ENCODE measurements around the gene ADGRD1. TPM values are rescaled to one million over a fixed set of nuclear protein-coding genes. Genes with fewer than 3 reads are reported as not detected.
A peak's percentile ranks its signal among the peaks of the same experiment; 100 is the strongest.

ADGRD1 gene
- total RNA-seq, 1 donor from 2014 or later = 11.0 TPM

DNA sequence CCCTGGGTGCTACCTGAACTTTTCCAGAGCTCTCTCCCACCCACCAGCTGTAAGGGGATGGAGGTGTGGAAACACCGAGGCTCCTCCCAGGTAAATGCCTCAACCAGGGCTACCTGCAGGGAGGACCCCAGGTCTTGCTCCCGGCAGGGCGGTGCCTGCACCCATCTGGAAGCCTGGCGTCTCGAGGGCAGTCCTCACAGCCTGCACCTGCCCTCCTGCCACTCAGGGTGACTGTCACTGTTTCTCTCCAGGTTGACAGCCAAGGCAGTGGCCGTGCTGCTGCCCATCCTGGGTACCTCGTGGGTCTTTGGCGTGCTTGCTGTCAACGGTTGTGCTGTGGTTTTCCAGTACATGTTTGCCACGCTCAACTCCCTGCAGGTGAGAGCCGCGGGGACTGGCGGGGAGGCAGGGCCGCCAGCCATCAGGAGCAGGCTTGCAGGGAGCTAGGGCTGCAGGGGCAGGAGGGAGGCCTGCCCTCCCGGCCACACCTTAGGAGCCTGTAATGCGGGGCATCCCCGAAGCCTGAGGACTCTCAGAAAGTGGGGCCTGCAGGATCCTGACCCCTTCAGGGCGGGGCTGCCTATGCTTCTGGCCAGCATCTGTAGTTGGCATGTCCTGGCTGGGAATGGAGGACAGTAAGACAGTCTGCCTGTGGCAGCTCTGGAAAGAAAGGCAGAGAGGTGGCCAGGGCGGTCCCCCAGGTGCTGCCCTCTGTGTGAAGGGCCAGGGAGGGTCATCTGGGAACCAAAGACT is 182.3 kb downstream of the ADGRD1 start:
- no peak overlapping the region for H3K4me3 Mint-ChIP-seq
- no peak overlapping the region for H3K27ac Mint-ChIP-seq
- DNase-seq (ENCODE audit: extremely low spot score, unreplicated experiment) = no peak
- H3K4me1 Mint-ChIP-seq (ENCODE audit: unreplicated experiment) = peaks cover 16% of the 10 kb centered on the region
- no peaks in the 10 kb centered on the region for H3K36me3 Mint-ChIP-seq
- TF ChIP-seq, protein P1, sequence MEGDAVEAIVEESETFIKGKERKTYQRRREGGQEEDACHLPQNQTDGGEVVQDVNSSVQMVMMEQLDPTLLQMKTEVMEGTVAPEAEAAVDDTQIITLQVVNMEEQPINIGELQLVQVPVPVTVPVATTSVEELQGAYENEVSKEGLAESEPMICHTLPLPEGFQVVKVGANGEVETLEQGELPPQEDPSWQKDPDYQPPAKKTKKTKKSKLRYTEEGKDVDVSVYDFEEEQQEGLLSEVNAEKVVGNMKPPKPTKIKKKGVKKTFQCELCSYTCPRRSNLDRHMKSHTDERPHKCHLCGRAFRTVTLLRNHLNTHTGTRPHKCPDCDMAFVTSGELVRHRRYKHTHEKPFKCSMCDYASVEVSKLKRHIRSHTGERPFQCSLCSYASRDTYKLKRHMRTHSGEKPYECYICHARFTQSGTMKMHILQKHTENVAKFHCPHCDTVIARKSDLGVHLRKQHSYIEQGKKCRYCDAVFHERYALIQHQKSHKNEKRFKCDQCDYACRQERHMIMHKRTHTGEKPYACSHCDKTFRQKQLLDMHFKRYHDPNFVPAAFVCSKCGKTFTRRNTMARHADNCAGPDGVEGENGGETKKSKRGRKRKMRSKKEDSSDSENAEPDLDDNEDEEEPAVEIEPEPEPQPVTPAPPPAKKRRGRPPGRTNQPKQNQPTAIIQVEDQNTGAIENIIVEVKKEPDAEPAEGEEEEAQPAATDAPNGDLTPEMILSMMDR (conservative IDR thresholded peaks at IDR 0.05) = no peak
- H3K9me3 Mint-ChIP-seq = no peaks in the 10 kb centered on the region
- peaks cover 16% of the 10 kb centered on the region for H3K27me3 Mint-ChIP-seq

DNA sequence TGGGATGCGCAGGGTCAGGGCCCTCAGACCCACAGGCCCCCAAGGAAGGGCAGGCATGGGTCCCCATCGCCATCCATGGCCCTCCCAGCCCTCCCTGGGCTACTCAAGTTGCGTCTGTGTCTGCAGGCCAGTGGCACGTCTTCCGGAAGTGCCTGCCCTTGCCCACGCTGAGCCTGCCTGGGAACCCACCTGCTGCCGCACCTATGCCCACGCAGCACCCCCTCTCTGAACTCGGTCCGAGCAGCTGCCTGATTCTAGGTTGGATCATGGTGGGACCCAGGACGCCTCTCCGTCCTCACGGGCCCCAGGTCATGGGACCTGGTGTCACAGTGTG is 182.8 kb downstream of the ADGRD1 start:
- Mint-ChIP-seq H3K9me3 (no peaks in the 10 kb centered on the region), H3K27ac (no peak overlapping the region), H3K4me1 (ENCODE audit: unreplicated experiment) (peaks cover 16% of the 10 kb centered on the region), H3K27me3 (peaks cover 16% of the 10 kb centered on the region), H3K4me3 (no peak overlapping the region), H3K36me3 (no peaks in the 10 kb centered on the region)
- TF ChIP-seq, protein P1 (conservative IDR thresholded peaks at IDR 0.05) = no peak
- no peak for DNase-seq (ENCODE audit: extremely low spot score, unreplicated experiment)

DNA sequence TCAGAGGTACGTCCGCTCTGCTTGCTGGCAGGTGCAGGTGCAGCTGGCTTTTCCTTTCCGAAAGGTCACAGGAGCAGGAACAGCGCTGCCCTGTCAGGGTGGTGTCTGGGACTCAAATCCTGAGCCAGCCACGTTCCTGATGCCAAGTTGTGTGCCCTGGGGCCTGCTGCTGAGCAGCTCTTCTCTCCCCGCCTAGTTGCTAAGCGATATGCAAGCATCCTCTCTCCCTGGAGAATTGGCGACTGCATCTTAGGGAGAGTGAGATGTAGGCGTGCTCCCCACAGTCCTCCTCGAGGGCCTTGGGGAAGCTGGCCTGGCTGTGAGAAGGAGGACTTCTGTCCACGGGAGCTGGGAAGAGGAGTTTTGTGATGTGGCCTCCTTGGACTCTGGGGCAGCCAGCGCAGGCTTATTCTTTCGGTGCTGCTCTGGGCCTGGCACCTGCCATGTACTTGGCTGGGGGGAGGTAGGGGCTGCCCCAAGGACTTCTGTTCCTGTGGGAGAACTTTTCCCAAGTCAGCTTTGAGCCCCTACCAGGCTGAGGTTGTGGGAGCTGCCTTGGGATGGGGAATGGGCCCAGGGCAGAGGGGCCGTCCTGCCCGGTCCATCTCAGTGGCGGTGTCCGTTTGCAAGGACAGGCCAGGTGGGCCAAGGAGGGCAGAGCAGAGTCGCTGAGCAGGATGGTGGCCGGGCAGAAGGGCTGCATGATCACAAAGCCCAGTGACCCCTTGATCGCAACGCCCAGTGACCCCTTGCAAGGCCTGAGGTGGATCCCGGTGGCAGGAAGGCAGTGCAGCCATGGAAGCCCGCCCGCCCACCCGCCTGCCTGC is 183.5 kb downstream of the ADGRD1 start:
- no peak for DNase-seq (ENCODE audit: extremely low spot score, unreplicated experiment)
- no peak overlapping the region for H3K4me3 Mint-ChIP-seq
- no peaks in the 10 kb centered on the region for H3K9me3 Mint-ChIP-seq
- peaks cover 14% of the 10 kb centered on the region for H3K4me1 Mint-ChIP-seq (ENCODE audit: unreplicated experiment)
- TF ChIP-seq, protein P1 (conservative IDR thresholded peaks at IDR 0.05) = no peak
- H3K36me3 Mint-ChIP-seq = no peaks in the 10 kb centered on the region
- no peak overlapping the region for H3K27ac Mint-ChIP-seq
- peaks cover 16% of the 10 kb centered on the region for H3K27me3 Mint-ChIP-seq

DNA sequence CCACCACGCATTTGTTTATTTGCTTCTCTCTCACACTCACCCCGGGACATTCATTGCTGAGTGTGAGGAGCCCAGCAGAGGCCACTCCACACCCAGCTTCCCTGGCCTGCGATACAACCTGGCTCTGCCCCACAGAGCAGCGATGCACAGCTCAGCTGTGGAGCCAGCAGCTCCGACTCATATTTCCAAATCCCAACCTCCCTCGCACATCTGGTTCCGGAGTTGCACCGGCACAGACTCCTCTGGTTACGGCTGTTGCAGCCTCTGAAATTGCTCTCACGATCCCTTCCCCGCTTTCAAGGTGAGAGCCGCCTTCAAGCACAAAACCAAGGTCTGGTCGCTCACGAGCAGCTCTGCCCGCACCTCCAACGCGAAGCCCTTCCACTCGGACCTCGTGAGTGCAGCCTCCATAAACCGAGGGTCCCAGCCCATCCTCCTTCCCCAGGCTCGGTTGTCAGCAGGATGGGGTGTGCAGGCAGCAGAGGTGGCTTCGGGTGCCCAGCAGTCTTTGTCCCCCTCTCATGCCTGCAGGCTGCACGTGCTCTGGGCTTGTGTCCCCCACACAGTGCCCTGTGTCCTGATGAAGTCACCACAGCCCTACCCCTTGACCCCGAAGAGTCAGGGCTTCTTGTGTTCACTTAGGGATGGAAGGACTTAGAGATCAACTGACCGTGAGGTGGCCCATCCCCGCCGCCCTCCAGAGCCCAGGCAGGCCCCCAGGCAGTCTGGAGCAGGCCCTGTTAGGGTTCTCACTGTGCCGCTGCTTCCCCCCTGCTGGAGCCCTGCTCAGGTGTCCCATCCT is 184.3 kb downstream of the ADGRD1 start:
- no peak for DNase-seq (ENCODE audit: extremely low spot score, unreplicated experiment)
- no peak overlapping the region for H3K27ac Mint-ChIP-seq
- no peaks in the 10 kb centered on the region for H3K9me3 Mint-ChIP-seq
- TF ChIP-seq, protein P1 (conservative IDR thresholded peaks at IDR 0.05) = peak; percentile 27
- peaks cover 7% of the 10 kb centered on the region for H3K4me1 Mint-ChIP-seq (ENCODE audit: unreplicated experiment)
- no peaks in the 10 kb centered on the region for H3K36me3 Mint-ChIP-seq
- no peak overlapping the region for H3K4me3 Mint-ChIP-seq
- peaks cover 12% of the 10 kb centered on the region for H3K27me3 Mint-ChIP-seq

DNA sequence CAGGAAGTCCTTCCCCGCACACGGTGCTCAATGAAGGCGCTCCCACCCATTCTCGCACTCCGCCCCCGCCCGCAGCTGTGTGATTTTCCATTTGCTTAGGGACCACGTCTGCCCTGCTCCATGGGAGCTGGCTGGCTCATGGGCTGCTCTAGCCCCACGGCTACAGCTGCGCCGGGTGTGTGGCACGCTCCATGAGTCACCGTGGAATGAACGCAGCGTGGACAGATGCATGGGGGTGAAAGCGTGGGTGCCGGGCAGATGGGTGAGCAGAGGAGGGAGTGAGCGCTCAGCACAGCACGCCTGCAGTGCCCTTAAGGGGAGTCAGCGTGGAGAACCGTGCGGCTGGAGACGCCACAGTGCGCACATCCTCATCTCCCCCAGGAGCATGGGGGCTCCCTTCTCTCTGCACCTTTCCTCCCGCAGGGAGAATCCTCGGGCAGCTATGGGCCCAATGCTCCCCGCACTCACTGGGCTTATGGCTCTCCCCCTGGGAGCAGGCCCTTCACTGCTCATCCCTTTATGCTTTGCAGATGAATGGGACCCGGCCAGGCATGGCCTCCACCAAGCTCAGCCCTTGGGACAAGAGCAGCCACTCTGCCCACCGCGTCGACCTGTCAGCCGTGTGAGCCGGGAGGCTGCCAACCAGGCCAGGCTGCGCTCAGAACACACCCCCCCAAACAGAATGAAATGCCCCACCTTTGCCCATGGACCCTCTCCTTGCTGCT is 185.1 kb downstream of the ADGRD1 start:
- Mint-ChIP-seq H3K9me3 (no peaks in the 10 kb centered on the region), H3K4me3 (no peak overlapping the region), H3K27me3 (peaks cover 4% of the 10 kb centered on the region), H3K4me1 (ENCODE audit: unreplicated experiment) (peaks cover 13% of the 10 kb centered on the region), H3K36me3 (no peaks in the 10 kb centered on the region), H3K27ac (no peak overlapping the region)
- no peak for DNase-seq (ENCODE audit: extremely low spot score, unreplicated experiment)
- TF ChIP-seq, protein P1 (conservative IDR thresholded peaks at IDR 0.05) = no peak
